PC-9 (cell line): ENCODE data around the gene BDH1.

Experiments
- CTCF ChIP-seq: fragments of 200-600 bp; sonication (generic); conservative IDR thresholded peaks from 2 replicates; pipeline ENCODE4 v1.6.1; 2017; ENCODE audit warnings: mixed run types, antibody characterized with exemption, mild to moderate bottlenecking, moderate library complexity
- EZH2 ChIP-seq: fragments of 200-600 bp; sonication (generic); IDR thresholded peaks from 2 replicates; pipeline ENCODE4 v1.8.0; 2017; ENCODE audit warnings: antibody characterized with exemption, low read depth

GRCh38 chr3:197525706-197526105 lies 30.1 kb downstream of the BDH1 start:
- TF ChIP-seq CTCF (0 out of 2 replicates have a peak, but pooled peaks have one; percentile 22), EZH2 (no peak)
